Smooth muscle cell of the brain vasculature (primary cell): Measurements from ENCODE around the gene PTPRM.

ENCODE experiments used
- DNase-seq: peaks from one replicate; pipeline ENCODE4 v3.0.0-alpha.2; 2012; ENCODE audit warnings: low read depth, low spot score

PTPRM gene

DNA sequence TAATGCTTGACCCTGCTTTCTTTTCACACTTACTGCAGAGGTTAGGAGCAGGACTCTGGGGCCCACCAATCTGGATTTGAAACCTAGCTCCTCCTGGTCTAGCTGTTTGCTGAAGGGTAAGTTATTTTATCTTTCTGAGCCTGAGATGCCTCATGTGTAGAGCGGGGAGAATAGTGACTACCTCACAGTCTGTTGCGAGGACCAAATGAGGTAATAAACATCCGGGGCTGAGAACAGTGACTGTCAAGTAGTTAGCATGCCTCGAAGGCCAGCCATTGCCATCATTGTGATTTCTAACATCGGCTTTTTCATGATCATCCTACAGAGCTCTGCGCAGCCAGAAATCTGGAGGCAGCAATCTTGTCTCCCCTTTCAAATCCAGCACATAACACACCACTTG is 32.9 kb downstream of the PTPRM start:
- no peak for DNase-seq

DNA sequence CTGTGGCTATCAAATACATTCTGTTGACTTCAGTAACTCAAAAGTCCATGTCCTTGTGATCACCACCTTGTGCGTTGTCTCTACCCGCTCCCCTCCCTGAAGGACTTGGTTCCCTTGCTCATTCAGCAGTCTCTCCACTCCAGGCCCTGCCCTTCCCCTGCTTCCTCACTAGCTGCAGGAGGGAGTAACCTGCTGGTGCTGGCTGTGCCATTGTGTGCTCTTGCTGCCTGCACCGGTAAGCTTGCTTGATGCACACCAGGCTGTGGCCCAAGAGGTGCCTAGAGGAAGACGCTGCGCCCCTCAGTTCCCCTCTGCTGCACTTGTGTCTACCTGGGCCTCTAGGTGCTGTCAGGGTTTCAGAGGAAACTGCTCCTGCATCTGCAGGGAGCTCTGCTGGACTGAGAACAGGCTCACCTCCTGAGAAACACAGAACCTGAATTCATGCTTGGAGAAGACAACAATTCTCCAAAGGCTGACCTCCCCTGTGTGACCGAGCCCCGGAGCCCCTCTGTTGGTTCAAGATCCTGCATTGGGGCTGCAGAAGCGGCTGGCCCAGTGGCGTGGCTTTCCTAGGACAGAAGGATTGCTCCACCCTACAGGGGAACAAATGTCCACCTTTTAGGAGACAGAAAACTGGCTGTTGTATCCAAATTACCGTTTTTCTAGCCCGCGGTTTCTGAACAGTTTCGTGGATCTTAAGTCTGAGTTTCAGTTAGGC is 33.6 kb downstream of the PTPRM start:
- DNase-seq, result no peak

DNA sequence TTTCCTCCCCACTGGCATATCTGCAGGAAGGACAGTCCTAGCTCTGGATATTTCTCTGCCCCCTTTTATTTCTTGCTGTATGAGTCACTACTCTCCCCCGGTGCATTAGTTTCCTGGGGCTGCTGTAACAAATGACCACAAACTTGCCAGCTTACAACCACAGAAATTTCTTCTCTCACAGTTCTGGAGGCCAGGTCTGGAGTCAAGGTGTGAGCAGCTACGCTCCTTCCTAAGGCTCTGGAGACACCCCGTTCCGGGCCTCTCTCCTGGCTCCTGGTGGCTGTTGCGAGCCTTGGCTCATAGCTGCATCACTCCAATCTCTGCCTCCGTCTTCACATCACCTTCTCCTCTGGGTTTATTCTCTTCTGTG is 34.1 kb downstream of the PTPRM start:
- peak; percentile 41 for DNase-seq

DNA sequence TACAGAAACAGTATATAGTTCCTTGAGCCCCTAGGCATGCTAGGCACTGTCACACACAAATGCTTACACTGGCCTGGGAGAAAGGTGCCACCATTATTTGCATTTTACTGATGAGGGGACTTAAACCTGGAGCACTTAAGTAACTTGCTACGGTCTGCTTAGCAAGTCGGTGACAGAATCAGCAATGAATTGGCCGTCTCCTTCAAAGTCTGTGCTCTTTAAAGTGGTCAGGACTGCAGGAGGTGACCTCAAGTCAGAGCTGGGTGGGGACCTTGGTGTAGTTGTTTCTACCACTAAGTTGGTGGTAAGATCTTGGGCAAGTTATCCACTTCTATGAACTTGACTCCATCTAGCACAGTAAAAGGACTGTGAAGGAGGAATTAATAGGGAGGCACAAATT is 34.8 kb downstream of the PTPRM start:
- no peak for DNase-seq

DNA sequence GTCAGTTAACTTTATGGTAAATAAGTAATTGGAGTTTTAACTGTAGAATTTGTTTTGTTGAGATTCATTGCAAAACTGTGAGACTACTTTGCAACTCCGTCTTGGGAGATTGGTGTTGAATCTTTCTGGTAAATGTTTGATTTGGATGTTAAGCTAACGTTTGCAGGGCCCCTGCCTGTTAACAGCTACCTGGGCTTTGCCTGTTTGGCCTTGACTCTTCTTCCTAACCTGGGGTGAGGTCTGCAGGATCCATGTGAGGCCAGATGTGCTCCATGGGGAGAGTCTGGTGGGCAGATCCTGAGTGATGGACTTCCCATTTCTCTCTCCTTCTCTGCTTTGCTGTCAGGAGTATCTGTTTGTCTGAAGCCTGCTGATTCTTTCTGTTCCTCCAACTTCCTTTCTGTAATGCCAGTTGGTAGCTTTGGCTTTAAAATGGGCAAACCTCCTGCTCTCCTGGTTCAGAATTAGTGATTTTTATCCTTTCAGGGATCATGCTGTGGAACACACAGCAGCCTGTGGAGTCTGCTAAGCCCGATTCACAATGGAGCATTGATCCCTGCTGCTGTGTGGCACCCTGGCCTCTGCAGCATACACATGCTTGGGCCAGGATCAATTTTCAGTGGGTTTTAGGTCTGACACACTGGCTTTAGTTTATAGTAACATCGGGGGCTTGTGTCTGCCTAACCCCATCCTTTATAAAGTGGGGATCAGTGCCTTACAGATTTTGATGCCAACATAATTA is 36.3 kb downstream of the PTPRM start:
- DNase-seq, result no peak

DNA sequence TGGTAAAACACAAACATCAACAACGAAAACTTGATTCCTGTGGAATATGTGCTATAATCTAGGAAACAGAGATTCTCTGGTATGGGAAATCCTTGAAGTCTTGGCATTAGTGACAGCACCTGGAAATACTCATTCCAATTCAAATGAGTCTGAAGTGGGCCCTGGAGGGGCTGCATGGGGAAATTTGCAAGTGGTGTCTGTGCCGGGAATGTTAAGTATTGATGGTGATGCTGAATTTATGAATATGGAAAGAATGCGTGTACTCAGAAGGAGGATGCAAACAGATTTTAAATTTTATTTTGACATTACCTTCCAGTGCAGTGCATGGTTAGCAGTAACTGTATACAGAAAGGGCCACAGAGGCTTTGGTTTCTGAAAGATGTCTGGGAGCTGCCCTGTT is 37.2 kb downstream of the PTPRM start:
- no peak for DNase-seq

DNA sequence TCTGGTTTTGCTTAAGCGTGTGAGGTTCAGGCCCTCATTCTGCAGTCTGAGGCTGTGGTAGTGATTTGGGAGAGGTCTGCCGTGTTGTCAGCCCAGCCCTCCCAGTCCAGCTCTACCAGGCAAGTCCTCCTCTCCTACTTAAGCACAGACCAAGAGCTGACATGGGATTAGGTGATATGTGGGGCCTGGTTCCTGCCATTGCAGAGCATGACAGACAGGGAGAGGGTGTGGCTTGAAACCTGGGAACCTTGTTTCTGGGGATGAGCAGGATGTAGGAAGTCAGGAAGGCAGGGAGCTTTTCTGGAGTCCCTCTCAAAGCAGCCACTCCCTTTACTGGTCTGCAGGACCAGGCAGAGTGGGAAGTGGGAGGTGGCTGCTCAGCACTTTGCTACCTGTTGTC is 38.6 kb downstream of the PTPRM start:
- no peak for DNase-seq

DNA sequence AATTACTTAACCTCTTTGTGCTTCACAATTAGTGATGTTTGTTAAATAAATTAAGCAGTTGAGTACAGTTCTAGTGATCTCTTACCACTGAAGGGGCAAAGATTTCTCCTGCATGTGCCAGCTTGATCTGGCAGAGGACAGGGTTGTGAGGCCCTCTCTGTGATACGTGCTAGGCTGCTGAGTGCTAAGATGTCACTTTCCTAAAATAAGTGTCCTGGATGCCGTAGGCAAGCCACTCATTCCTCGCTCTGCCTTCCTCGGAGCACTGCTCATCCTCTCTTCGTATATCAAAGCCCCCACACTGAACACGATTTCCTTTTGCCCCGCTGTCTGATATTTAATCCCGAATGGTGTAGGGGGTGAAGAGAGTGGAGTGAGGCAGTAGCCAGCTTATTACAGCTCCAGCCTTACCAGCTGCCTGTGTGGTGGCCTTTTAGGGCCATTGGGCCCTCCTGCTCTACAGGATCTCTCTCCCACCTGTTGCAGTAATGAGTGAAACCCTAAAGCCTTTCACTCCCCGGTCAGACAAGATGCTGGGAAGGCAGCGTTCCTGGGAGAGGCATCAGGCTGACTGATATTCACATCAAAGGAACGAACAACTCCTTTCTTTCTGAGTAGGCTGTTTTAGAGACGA is 40.5 kb downstream of the PTPRM start:
- DNase-seq, result no peak

DNA sequence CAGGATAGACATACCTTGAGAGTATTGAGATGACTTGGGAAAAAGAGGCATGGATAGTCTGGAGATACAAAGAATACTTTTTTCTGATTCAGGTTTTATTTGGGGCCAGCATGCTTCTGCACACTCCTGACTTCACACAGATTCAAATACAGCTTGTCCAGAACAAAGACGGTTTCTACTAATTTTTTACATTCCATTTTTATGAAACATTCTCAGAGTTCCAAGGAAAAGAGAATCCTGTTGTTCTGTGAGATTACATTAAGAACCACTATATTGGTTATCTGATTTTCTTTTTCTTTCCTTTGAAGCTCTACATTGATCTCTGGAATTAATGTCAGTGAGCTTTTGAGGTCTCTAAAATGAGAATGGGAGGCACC is 41.0 kb downstream of the PTPRM start:
- DNase-seq, result no peak

DNA sequence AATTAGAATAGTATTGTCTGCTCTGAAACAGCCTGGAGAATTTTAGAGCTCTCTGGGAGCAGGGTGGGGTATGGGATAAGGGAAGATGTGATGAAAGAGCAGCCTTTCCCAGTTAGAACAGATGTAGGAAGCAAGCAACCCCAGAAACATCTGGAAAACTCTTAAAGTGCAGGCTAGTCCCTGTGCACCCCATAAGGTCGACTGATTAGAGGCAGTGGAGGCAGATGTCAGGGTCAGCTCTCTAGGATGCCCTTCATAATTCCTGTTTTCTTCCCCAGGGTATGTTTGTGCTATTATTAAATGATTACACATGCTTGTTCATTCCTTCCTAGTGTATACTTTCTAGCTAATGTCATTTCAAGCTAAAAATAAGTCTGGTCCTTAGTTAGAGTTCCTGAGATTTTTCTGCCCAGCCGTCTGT is 41.7 kb downstream of the PTPRM start:
- no peak for DNase-seq

DNA sequence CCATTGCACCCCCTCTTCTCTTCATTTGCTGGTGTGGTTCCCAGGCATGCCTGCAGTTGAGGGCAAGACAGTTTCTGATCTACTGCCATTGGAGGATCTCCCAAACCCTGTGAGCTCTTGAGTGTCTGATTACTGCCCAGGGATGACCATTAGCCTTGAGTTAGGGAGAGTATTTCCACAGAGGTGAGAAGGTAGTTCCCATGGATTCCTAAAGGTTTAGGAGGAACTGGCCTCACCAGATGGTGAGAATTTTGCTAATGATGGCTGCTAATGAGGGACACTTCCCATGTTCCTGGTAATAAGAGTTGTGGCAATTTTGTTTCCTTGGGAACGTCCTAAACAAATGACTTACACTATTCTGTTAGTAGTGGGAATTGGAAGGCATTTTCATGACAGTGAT is 42.5 kb downstream of the PTPRM start:
- no peak for DNase-seq

DNA sequence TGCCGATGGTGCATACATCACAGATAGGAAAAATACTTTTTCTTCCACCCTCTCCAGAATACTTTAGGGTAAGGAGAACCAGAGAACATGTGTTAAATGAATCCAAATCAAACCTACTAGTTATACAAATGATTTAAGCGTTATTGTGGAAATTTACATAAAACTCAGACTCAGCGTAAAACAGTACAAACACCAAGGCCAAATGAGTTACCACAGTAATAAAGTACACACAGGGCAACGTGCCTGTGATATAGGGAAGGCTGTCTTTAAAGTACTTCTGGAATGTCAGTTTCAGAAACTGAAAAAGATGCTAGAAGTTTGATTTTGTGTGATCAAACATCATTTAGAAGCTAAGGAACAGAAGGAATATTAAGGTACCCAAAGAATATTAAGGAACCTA is 46.9 kb downstream of the PTPRM start:
- DNase-seq, result no peak

DNA sequence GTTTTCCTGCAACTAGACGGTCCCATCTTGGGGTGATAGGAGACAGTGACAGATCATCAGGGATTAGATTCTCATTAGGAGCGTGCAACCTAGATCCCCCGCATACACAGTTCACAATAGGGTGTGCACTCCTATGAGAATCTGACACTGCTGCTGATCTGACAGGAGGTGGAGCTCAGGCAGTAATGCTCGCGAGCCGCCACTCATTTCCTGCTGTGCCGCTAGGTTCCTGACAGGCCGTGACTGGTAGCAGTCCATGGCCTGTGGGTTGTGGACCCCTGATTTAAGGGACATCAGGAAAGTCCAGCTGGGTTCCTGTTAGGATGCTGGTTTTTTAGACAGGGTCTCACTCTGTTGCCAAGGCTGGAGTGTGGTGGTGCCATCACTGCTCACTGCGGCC is 48.7 kb downstream of the PTPRM start:
- no peak for DNase-seq

DNA sequence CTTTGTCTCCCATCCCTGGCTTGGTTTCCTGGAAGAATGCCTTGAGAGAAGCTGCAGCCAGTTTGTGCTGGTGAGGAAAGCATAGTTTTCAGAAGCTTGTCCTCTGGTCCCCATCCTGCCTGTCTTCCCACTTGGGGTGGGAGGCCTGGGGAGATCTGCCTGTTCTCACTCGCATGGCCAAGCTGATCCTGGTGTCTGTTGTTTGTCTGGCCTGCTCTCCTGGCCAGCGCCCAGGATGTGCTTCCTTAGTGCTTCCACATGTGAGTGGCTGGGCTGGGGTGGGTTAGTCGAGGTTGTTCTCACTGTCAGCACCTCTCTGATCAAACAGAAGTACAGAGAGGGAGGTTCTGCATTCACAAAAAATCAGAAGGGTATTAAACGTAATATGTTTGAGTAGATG is 49.5 kb downstream of the PTPRM start:
- DNase-seq, result no peak

DNA sequence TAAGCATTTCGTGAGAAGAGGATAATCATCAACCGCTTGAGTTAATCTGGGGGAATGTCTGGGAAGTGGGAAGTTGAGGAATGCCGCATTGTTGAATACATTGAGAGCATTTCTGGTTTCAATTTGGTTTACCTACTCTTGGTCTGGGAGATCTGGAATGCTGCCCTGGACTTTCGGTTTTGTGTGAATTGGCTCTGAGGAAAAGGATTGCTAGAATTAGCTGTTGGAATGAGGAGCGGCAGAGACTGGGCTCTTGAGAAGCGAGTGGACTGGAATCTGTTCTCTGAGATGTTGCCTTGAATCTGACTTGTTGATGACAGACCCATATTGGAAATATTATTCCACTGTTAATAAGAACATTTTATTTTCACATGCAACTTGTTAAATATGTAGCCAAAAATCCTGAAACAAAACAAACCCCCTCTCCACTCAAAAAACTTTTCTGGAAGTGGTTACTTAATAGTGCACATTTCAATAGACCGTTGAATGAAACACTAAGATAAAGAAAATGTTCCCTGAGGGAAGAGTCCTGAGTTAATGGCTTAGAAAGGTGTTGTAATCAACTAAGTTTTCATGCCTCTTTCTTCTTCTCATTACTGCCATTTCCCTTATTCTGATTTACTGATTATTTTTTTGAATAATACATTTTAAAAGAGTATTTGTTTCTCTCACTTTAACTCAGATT is 50.8 kb downstream of the PTPRM start:
- DNase-seq, result peak; percentile 63

DNA sequence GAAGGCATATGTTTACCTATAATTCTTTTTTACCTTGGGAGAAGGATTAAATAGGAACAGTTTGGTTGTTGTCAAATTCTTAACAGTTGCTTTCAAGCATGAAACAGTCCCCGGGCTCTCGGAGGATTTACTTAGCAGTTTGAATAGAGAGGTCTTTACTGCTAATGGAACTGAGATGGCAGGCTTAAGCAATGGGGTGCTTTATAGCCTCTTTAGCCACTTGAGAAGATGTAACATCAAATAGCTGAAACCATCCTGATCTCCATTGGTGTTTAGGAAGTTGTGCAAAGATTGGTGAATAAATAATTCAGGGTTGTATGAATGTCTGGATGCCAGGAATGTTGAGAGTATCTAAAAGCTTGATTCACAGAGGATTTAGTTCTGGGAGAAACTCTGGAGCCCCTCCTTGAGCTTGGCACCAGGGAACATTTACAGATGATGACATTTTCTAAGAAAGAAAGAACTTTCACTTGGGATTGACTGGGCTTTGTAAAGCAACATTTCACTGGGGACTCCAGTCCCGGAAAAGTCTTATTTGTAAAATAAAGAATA is 51.9 kb downstream of the PTPRM start:
- no peak for DNase-seq

DNA sequence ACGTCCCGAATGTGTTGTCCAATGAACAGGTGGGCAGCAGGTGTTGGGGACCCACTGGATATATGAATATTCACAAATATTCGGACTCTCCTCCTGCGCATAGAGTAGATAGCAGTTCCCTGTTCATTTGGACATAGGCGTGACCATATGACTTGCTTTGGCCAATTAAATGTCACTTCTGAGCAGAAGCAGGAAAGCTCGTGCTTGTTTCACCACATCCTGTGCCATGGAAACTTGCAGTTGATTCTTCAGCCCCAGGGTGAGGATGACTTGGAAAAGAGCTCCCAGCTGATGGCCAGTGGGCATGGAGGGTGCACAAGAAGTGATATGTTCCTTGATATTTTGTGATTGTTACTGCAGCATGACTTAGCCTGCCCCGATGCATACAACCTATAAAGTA is 52.6 kb downstream of the PTPRM start:
- DNase-seq, result no peak

DNA sequence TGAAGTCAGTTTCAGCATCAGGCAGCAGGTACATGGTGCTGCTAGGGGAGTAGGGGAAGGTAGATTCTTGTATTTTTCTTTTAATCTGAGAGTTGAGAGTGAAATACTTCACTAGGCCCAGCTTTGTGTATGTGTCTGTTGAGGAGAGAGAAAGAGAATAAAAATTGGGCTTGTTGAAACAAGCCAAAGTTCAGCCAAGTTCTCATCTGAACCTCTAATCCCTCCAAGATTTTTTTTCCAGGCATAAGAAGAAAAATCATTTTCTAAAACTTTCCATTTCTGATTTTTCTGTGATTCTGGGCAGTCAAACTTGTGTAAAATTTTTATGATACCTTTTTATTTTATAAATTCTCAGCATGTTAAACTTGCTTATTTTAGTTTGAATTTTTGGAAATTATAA is 55.6 kb downstream of the PTPRM start:
- no peak for DNase-seq

DNA sequence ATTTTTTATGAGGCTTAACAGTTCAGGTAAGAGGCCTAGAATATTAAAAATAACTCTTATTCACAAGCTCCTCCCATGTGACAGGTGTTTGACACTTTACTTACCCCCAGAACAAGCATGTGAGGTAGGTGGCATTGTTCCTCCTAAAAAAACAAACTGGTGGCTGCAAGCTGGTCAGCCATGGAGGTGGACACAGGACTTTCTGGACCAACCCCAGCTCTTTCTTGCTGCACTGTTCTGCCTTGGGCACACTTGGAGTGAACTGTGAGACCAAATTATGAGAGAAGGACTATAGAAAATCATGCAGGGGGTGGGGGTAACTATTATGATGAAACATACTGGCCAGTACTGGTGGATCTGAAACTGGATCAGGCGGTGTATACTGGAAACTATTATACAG is 56.6 kb downstream of the PTPRM start:
- no peak for DNase-seq

DNA sequence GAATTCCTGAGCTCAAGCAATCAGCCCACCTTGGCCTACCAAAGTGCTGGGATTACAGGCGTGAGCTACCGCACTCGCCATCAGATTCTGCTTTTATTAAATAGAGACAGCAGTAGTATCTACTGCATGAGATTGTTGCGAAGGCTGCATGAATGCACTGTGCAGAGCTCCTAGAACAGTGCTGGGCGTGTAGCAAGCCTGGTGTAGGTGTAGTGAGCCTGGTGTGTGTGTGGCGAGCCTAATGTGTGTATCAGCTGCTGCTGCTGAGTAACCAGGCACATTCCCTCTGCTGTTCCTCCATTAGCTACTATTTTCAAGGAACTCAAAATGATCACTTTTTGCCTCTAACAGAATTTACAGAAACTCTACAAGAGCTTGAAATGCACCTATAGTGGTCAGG is 57.6 kb downstream of the PTPRM start:
- DNase-seq, result no peak

DNA sequence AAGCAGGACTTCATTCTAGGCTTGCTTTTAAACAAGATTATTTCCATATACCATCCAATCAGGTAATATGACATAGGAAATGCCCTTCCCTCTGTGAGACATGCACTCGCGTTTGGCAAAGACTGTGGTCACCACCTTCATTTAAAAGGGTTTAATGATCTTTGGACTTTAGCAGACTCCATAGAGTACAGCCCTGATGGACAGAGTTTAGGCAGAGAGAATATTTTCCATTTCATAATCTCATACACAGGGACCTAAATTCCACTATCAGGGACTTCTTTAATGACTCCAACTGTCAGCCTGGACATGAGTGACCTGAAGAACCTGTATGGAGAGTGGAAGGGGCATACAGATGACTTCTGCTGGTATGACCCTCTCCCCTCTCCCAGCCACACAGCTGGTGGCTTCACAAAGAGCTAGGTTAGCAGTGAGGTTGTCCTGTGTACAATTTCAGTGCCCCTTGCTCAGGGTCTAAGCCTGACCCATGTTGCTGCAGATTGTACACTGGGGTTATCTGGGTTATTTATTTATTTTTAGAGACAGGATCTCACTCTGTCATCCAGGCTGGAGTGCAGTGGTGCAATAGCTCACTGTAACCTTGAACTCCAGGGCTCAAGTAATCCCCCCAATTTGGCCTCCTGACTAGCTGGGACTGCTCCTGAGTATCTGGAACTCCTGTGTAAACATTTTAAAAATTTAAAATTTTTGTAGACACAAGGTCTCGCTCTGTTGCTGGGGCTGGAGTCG is 59.2 kb downstream of the PTPRM start:
- no peak for DNase-seq
